Hepatocyte (in vitro differentiated cells): ENCODE results near the gene NLRP5. TPM values are rescaled to one million over a fixed set of nuclear protein-coding genes. Genes with fewer than 3 reads are reported as not detected.

Experiments
- DNase-seq: peaks from one replicate; pipeline ENCODE4 v3.0.0-alpha.2; 2016; ENCODE audit warnings: low spot score
- H2AFZ ChIP-seq: fragments of 200-600 bp; sonication (generic); 2 replicates; pipeline ENCODE4 v1.6.0; 2016; ENCODE audit warnings: antibody characterized with exemption, mild to moderate bottlenecking
- H3K27ac ChIP-seq: fragments of 200-600 bp; sonication (generic); 2 replicates; pipeline ENCODE4 v1.5.1; 2016; ENCODE audit warnings: mild to moderate bottlenecking
- H3K27me3 ChIP-seq: fragments of 200-600 bp; sonication (generic); 2 replicates; pipeline ENCODE4 v1.6.1; 2016
- H3K36me3 ChIP-seq: fragments of 200-600 bp; sonication (generic); replicated peaks from 2 replicates; pipeline ENCODE4 v1.5.1; 2016; ENCODE audit warnings: low read depth; ENCODE audit not compliant: insufficient read depth
- H3K4me1 ChIP-seq: fragments of 200-600 bp; sonication (generic); 2 replicates; pipeline ENCODE4 v1.5.1; 2016; ENCODE audit warnings: mild to moderate bottlenecking, moderate library complexity; ENCODE audit not compliant: insufficient read depth
- H3K4me2 ChIP-seq: fragments of 200-600 bp; sonication (generic); 2 replicates; pipeline ENCODE4 v1.6.0; 2016
- H3K4me3 ChIP-seq: fragments of 200-600 bp; sonication (generic); 2 replicates; pipeline ENCODE4 v1.5.1; 2016; ENCODE audit warnings: mild to moderate bottlenecking
- H3K79me2 ChIP-seq: fragments of 200-600 bp; sonication (generic); 2 replicates; pipeline ENCODE4 v1.6.0; 2017; ENCODE audit warnings: mild to moderate bottlenecking
- H3K9me2 ChIP-seq: fragments of 200-600 bp; sonication (generic); replicated peaks from 2 replicates; pipeline ENCODE4 v1.6.0; 2017; ENCODE audit warnings: mild to moderate bottlenecking; ENCODE audit not compliant: insufficient read depth
- H3K9me3 ChIP-seq: fragments of 200-600 bp; sonication (generic); 2 replicates; pipeline ENCODE4 v1.5.1; 2016; ENCODE audit warnings: low read depth, mild to moderate bottlenecking
- H4K20me1 ChIP-seq: fragments of 200-600 bp; sonication (generic); 2 replicates; pipeline ENCODE4 v1.6.0; 2016; ENCODE audit warnings: mild to moderate bottlenecking; ENCODE audit not compliant: insufficient read depth, poor library complexity, severe bottlenecking
- EZH2 ChIP-seq: fragments of 200-600 bp; sonication (generic); IDR thresholded peaks from 2 replicates; pipeline ENCODE4 v1.6.1; 2016; ENCODE audit warnings: antibody characterized with exemption, mild to moderate bottlenecking, borderline replicate concordance
- EZH2phosphoT487 ChIP-seq: fragments of 200-600 bp; sonication (generic); IDR thresholded peaks from one replicate; pipeline ENCODE4 v1.6.1; 2018; ENCODE audit warnings: antibody characterized with exemption, mild to moderate bottlenecking, low read depth, moderate library complexity; ENCODE audit not compliant: unreplicated experiment, severe bottlenecking
- WGBS: methylation state at CpG from one replicate; pipeline ENCODE4 v1.1.6; 2016; ENCODE audit warnings: low lambda C conversion rate; ENCODE audit errors: missing lambda C conversion rate; 5-methylcytosine and 5-hydroxymethylcytosine counted together
- polyA plus RNA-seq: library from polyadenylated mRNA; unstranded; fragments of >200 nt; fragmentation: Nextera tagmentation; extraction: Ambion mirVana; gene quantifications from 2 replicates; pipeline ENCODE4 v1.2.1, GENCODE V29; 2016
- total RNA-seq: library from RNA; depleted of rRNA; stranded (reverse); fragments of >200 nt; gene quantifications from 2 replicates; pipeline ENCODE4 v1.2.3, GENCODE V29; 2014
- TF ChIP-seq, protein P1 (sequence below): fragments of 200-600 bp; sonication (generic); IDR thresholded peaks from 2 replicates; pipeline ENCODE4 v1.5.1; 2016; ENCODE audit warnings: antibody characterized with exemption, mild to moderate bottlenecking; ENCODE audit not compliant: poor library complexity

The NLRP5 gene
- total and polyA plus RNA-seq, 2 experiments from 2014 or later: not detected

DNA sequence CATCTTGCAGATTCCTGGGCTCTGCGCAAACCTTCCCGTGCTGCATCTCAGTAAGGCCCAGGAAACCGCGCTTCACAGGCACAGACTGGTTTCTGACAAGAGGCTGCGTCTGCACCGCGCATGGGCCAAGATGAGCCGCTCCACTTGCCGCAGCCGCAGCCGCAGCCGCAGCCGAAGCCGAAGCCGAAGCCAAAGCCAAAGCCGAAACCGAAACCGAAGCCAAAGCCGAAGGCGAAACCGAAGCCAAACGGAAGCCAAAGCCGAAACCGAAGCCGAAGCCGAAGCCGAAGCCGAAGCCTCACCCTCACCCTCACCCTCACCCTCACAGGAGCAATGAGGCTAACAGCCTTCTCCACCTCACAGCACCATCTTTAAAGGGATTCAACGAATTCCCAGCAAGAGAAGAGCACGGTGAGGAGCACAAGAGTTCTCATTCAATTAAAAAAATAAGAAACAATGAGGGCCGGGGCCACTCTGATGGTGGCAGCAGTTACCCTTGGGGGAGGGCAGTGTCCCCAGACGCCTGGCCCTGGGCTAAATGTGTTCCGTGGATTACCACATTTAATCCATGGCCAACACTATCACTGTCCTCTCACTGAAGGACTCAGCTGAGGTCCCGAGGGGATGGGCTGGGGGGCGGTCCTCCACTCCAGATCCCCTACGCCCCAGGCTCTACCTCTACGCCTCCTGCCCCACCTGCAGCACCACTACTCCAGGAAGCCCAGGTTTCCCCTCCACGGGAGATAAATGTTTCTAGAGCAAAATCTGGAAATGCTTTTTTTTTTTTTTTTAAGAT is 105.4 kb downstream of the NLRP5 start:
- 92% methylated on average over 36 of the region's 38 CpGs for WGBS
- Histone ChIP-seq H3K36me3 (no peaks in the 10 kb centered on the region), H3K4me2 (no peak overlapping the region), H3K9me2 (no peaks in the 10 kb centered on the region), H3K4me1 (no peaks in the 10 kb centered on the region), H3K9me3 (no peaks in the 10 kb centered on the region), H3K27me3 (no peaks in the 10 kb centered on the region), H3K27ac (no peak overlapping the region), H2AFZ (no peak overlapping the region), H3K79me2 (peaks cover 48% of the 10 kb centered on the region), H3K4me3 (no peak overlapping the region), H4K20me1 (peaks cover 21% of the 10 kb centered on the region)
- no peak for TF ChIP-seq EZH2phosphoT487
- TF ChIP-seq, protein P1, sequence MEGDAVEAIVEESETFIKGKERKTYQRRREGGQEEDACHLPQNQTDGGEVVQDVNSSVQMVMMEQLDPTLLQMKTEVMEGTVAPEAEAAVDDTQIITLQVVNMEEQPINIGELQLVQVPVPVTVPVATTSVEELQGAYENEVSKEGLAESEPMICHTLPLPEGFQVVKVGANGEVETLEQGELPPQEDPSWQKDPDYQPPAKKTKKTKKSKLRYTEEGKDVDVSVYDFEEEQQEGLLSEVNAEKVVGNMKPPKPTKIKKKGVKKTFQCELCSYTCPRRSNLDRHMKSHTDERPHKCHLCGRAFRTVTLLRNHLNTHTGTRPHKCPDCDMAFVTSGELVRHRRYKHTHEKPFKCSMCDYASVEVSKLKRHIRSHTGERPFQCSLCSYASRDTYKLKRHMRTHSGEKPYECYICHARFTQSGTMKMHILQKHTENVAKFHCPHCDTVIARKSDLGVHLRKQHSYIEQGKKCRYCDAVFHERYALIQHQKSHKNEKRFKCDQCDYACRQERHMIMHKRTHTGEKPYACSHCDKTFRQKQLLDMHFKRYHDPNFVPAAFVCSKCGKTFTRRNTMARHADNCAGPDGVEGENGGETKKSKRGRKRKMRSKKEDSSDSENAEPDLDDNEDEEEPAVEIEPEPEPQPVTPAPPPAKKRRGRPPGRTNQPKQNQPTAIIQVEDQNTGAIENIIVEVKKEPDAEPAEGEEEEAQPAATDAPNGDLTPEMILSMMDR: no peak
- no peak for DNase-seq

DNA sequence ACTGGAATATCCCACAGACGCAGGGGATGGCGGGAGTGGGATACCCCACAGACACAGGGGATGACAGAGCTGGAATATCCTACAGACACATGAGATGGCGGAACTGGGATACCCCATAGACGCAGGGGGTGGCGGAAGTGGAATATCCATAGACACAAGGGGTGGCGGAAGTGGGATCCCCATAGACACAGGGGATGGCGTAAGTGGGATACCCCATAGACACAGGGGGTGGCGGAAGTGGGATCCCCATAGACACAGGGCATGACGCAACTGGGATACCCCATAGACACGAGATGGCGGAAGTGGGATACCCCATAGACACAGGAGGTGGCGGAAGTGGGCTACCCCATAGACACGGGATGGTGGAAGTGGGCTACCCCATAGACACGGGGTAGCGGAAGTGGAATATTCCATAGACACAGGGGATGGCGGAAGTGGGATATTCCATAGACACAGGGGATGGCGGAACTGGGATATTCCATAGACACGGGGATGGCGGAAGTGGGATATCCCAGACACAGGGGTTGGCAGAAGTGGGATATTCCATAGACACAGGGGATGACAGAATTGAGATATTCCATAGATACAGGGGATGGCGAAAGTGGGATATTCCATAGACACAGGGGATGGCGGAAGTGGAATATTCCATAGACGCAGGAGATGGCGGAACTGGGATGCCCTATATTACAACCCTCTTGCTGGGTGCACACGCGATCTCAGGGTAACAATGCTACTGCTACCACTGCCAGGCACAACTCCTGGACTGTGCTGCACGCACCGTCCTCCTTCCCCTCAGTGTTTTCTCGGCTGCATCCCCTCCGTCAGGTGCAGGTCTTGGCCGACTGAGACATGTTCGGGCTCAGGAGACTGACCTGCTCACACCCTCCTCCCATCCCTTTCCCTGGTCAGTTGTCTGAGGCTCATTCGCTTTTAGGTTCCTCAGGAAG is 106.4 kb downstream of the NLRP5 start:
- H3K36me3 ChIP-seq: no peaks in the 10 kb centered on the region
- H3K79me2 ChIP-seq: peaks cover 52% of the 10 kb centered on the region
- no peak overlapping the region for H3K4me2 ChIP-seq

DNA sequence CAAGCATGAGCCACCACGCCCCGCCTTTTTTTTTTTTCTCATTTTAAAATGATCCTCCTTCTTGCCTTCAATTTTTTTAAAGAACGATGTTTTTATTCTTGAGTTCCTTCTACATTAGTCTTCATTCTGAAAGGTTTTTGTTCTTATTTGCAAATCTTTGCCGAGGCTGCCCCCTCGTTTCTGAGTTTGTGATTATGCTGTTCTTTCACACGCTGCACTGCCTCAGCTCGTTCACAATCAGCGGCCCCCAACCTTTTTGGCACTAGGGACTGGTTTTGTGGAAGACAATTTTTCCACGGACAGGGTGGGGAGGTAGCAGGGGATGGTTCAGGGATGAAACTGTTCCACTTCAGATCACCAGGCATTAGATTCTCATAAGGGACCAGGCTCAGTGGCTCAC is 107.9 kb downstream of the NLRP5 start:
- no peaks in the 10 kb centered on the region for H3K4me1 ChIP-seq
- H3K27me3 ChIP-seq: no peaks in the 10 kb centered on the region
- no peak overlapping the region for H3K4me2 ChIP-seq
- H3K9me3 ChIP-seq: no peaks in the 10 kb centered on the region
- no peak overlapping the region for H3K4me3 ChIP-seq
- H3K27ac ChIP-seq: no peak overlapping the region
- TF ChIP-seq EZH2phosphoT487: no peak
- no peak for TF ChIP-seq EZH2
- TF ChIP-seq, protein P1: no peak
- no peak overlapping the region for H2AFZ ChIP-seq
- H3K36me3 ChIP-seq: no peaks in the 10 kb centered on the region
- H4K20me1 ChIP-seq: peaks cover 17% of the 10 kb centered on the region
- WGBS: 86% methylated on average over 9 of the region's 9 CpGs
- H3K79me2 ChIP-seq: peaks cover 52% of the 10 kb centered on the region
- DNase-seq: no peak
- H3K9me2 ChIP-seq: no peaks in the 10 kb centered on the region

More for the DNA sequence above, 106.4 kb downstream of the NLRP5 start:
- no peaks in the 10 kb centered on the region for H3K9me2 ChIP-seq
- no peak overlapping the region for H3K27ac ChIP-seq
- TF ChIP-seq EZH2phosphoT487: no peak
- no peak for TF ChIP-seq EZH2
- TF ChIP-seq, protein P1: no peak
- no peaks in the 10 kb centered on the region for H3K27me3 ChIP-seq
- no peaks in the 10 kb centered on the region for H3K9me3 ChIP-seq
- H2AFZ ChIP-seq: no peak overlapping the region
- no peak overlapping the region for H3K4me3 ChIP-seq
- H3K4me1 ChIP-seq: no peaks in the 10 kb centered on the region
- peaks cover 21% of the 10 kb centered on the region for H4K20me1 ChIP-seq
- DNase-seq: no peak
- WGBS: 98% methylated on average over 32 of the region's 32 CpGs
